Measurements from ENCODE around the gene SMAP2.

GRCh38 chr1:40423951-40424618, 50.6 kb downstream of the SMAP2 start:
- TF ChIP-seq CTCF (IDR thresholded peaks at IDR 0.05), result no peak
- TF ChIP-seq POLR2A (IDR thresholded peaks at IDR 0.05), result no peak
